EH (cell line): Measurements from ENCODE around the gene ANKS1B.
A peak's percentile ranks its signal among the peaks of the same experiment; 100 is the strongest.

Source experiments
- DNase-seq: peaks from one replicate; pipeline ENCODE4 v3.0.0-alpha.2; 2015; ENCODE audit warnings: low read depth

Gene ANKS1B

GRCh38 chr12:99573980-99574379 is 410.8 kb downstream of the ANKS1B start:
- no peak for DNase-seq

GRCh38 chr12:99567072-99567471 is 417.7 kb downstream of the ANKS1B start:
- no peak for DNase-seq

- DNase-seq, result no peak
Measured at GRCh38 chr12:99558109-99558508, 426.6 kb downstream of the ANKS1B start.

DNA sequence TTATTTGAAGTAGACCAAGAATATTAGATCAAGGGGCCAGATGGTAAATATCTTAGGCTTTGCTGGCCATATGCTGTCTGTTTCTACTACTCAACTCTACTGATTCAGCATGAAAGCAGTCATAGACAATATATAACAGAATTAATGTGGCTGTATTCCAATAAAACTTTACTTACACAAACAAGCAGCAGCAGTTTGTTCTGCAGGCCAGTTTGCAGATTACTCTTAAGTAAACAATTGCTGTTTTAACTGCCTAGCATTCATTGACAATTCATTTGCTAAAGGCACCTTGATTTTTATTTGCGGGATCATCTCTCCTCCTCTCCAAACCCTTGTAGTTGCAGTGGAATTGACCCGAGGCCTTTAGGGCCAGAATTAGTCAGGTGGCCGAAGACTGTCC is 431.3 kb downstream of the ANKS1B start:
- no peak for DNase-seq

DNA sequence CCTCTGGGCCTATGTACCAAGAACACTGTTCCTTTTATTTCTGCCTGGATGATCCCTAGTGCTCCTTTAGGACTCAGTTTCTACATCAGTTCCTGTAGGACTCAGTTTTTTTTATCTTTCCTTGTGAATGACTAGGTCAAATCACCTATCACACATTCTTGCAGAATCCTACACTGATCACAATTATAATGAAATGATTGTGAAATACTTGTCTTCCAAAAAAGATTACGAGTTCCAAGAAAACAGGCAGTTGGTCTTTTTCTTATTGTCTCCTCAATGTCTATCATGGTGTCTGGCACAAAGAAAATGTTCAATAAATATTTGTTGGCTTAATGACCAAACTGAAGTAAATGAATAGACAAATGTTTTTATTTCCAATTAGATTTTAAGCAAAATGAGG is 432.7 kb downstream of the ANKS1B start:
- no peak for DNase-seq

- no peak for DNase-seq
Measured at GRCh38 chr12:99549651-99550050, 435.1 kb downstream of the ANKS1B start.

- no peak for DNase-seq
Measured at GRCh38 chr12:99549196-99549595, 435.5 kb downstream of the ANKS1B start.

- no peak for DNase-seq
Measured at GRCh38 chr12:99544457-99544856, 440.3 kb downstream of the ANKS1B start.

DNA sequence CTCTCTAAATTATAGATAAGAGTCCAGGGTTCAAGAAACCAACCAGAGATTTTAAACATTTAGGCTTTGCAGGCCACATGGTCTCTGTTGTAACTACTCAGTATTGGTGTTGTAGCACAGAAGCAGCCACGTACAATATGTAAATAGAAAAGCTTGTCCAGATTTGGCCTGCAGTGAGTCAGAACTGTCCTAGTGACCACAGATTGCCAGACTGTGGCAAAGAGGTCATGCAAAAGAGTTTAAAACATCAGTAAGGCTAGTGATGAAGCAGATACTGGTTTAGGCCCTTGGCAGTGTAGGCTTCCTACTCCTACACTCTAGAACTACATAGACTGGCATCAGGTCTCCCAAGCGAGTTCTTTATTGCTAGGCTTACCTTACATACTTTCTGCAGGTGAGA is 454.8 kb downstream of the ANKS1B start:
- peak; percentile 18 for DNase-seq

- no peak for DNase-seq
Measured at GRCh38 chr12:99528478-99528877, 456.3 kb downstream of the ANKS1B start.

DNA sequence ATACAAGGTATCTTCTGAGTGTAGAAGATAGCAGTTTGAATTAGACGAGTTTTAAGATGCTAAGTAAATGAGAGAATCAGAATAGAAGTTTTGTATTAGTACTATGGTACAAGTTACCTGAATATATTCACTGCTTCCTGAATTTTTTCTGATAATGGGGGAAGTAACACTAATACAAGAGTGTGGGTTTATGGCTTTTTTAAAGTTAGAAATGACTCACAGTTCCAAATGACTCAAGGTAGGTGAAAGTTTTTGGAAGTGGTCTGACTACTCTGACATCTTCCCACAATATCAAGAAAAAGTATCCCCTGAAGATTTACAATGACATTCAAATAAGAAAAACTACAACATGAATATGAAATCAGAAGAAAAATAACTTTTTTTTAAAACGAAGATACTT is 460.9 kb downstream of the ANKS1B start:
- DNase-seq, result no peak

DNA sequence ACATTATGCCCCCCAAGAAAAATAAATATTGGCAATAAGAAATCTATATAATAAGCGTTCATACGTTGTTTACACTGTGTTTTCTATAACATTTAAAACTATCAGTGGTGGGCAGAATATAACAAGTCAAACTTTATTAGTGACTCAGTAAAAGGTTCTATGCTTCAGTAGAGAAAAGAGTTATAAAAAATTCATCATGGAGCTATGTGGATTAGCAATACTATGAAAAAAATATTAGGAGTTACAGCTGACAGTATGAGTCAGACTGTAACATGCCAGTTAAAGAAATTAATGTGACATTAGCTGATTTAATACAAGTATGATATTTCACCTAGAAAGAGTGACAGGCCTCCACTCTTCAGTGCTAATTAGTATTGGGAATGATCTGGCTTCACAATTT is 462.3 kb downstream of the ANKS1B start:
- no peak for DNase-seq

DNA sequence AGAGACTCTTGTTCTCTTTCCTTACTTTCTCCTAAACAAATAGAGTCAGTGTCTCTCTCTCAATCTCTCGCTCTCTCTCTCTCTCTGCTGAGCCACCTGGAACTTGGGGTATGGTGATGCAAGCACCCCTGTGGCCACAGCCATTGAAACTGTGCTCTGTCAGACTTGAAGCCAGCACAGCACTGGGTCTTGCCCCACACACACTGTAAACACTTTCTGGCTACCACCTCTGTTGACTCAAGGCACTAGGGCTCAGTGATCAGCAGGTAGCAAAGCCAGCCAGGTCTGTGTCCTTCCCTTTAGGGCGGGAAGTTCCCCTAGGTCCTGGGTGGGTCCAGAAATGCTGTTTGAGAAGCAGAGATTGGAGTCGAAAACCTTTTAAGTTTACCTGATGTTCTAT is 463.1 kb downstream of the ANKS1B start:
- no peak for DNase-seq

GRCh38 chr12:99513066-99513465 is 471.7 kb downstream of the ANKS1B start:
- no peak for DNase-seq

- DNase-seq, result no peak
Measured at GRCh38 chr12:99505805-99506204, 478.9 kb downstream of the ANKS1B start.

GRCh38 chr12:99498756-99499155 is 486.0 kb downstream of the ANKS1B start:
- peak; percentile 70 for DNase-seq

DNA sequence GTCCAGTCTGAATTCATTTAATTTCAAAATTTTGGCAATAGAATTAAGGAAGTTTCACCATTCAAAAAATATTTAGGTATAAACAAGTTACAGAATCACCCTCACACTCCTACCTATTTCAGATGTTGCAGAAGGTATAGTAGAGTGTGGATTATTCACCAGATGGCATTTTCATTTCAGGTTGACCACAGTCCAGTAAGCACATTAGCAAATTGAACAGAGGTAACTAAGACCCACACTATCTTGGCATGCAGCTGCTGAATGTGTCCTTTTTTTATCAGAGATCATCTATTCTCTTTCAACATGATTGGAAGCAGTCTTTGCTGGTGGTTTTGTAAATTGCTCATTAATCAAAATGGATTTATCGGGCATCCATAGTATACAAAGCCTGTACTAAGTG is 488.9 kb downstream of the ANKS1B start:
- DNase-seq, result no peak

GRCh38 chr12:99493197-99493596 is 491.5 kb downstream of the ANKS1B start:
- DNase-seq, result no peak

DNA sequence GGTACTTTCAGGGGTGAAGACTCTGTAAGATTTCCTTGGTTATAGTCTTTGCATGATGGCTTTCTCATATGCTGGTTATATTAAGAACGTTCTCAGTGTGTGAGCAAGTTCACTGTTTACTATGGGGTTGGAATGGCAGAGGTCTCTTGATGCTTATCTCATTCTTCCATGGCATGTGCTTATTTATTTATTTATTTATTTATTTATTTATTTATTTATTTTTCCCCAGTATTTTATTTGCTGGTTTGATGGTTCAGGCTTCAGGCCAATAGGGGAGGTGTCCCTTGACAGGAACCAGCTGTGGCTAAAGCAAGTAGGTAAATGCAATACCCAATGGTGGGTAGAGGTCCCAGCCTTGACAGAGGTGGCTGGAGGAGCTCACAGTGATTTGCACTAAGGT is 498.5 kb downstream of the ANKS1B start:
- DNase-seq, result no peak

DNA sequence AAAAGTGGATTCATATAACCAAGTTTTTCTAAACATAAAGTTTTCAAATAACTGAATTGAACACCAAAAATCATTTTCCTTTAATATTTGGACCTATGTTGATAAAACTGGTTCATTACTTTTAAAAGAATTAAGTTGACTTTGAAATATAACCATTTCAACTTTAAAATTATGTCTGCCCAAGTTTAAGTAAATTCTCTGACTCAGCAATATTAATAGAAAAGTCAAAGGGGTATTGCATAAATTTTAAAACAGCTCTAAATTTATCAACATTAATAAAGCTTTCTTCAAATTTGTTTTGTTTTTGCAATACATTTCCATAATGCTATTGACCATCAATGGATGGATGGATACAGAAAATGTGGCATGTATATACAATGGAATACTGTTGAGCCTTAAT is 505.6 kb downstream of the ANKS1B start:
- DNase-seq, result no peak

GRCh38 chr12:99476956-99477355 is 507.8 kb downstream of the ANKS1B start:
- DNase-seq, result no peak

DNA sequence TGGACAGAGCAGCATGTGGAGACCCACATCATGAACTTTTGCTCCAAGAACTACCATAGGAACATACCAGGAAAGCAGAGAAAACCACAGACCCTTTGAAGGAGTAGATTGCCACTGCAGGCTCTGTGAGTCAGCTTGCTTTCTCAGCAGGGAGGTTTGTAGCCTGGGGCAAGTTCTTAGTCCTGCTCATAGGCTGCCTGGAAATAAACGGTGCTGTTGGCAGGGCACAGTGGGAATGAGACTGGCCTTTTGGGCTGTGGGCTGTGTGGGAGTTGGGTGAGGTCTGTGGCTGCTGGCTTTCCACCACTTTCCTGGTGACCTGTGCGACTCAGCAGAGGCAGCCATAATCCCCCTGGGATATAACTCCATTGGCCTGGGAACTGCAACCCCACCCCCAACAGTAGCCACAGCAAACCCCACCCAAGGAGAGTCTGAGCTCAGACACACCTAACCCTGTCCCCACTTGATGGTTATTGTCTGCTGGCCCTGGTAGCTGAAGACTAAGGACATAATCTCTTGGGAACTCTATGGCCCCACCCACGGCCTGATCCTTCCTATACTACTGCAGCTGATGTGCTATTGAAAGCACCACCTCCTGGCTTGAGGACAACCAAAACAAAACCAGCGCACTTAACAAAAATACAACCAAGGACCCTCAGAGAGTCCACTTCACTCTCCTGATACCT is 529.2 kb downstream of the ANKS1B start:
- DNase-seq, result peak; percentile 72

- no peak for DNase-seq
Measured at GRCh38 chr12:99454539-99455172, 530.1 kb downstream of the ANKS1B start.
